HEK293 (cell line): ENCODE data around the gene CDH7.

Source experiments
- CTCF ChIA-PET: fragments of 350-600 bp; formaldehyde crosslinking; extraction: SDS; loops from one replicate; lab custom pipeline; 2021; ENCODE audit warnings: antibody characterized with exemption; lab: Yijun Ruan, JAX
- POLR2A ChIA-PET: fragments of 300-600 bp; formaldehyde crosslinking; extraction: SDS; loops from one replicate; lab custom pipeline; 2020; ENCODE audit warnings: antibody characterized with exemption, inconsistent platforms; lab: Yijun Ruan, JAX
- H3K27ac ChIP-seq: fragments of 200-500 bp; sonication (Bioruptor generic); 2 replicates; pipeline ENCODE4 v1.5.1; 2014; ENCODE audit warnings: low read depth, low read length, control low read depth, inconsistent platforms; ENCODE audit errors: extremely low read depth
- H3K36me3 ChIP-seq, 2 experiments: fragments of 200-500 bp in 1 of 2; sonication (Bioruptor generic) in 1 of 2; 1 replicate in 1 of 2; 2 replicates in 1 of 2; pipeline ENCODE4 v1.5.1; 2014 to 2017; ENCODE audit warnings: inconsistent platforms in 2 of 2, low read length in 2 of 2; ENCODE audit not compliant: control insufficient read depth in 2 of 2, insufficient read depth in 1 of 2
- H3K4me1 ChIP-seq: fragments of 200-500 bp; sonication (Bioruptor generic); 2 replicates; pipeline ENCODE4 v1.5.1; 2014; ENCODE audit warnings: mild to moderate bottlenecking, low read length, inconsistent platforms; ENCODE audit not compliant: control insufficient read depth, insufficient read depth
- H3K4me3 ChIP-seq: 2 replicates; pipeline ENCODE4 v1.5.1; 2011; ENCODE audit warnings: low read depth, mild to moderate bottlenecking, control low read depth, low read length, moderate library complexity
- H3K9me3 ChIP-seq: fragments of 200-500 bp; sonication (Bioruptor generic); 2 replicates; pipeline ENCODE4 v1.5.1; 2014; ENCODE audit warnings: low read depth, low read length, inconsistent platforms; ENCODE audit not compliant: control insufficient read depth, insufficient read depth
- HOXC10 ChIP-seq: sonication (generic); formaldehyde crosslinking; IDR thresholded peaks from 2 replicates; pipeline ENCODE4 v1.8.1; 2023; ENCODE audit warnings: mild to moderate bottlenecking, missing genetic modification reagents
- KLF9 ChIP-seq: fragments of 450-650 bp; formaldehyde crosslinking; IDR thresholded peaks from 2 replicates; pipeline ENCODE4 v1.5.1; 2016; ENCODE audit warnings: missing biosample characterization, missing genetic modification characterization, low read depth
- OVOL3 ChIP-seq: fragments of 450-650 bp; formaldehyde crosslinking; IDR thresholded peaks from 2 replicates; pipeline ENCODE4 v1.5.1; 2016; ENCODE audit warnings: missing biosample characterization, missing genetic modification characterization
- WT1 ChIP-seq: fragments of 450-650 bp; formaldehyde crosslinking; IDR thresholded peaks from 2 replicates; pipeline ENCODE4 v1.5.1; 2016; ENCODE audit warnings: missing biosample characterization, missing genetic modification characterization
- YY1 ChIP-seq: fragments of 450-650 bp; formaldehyde crosslinking; IDR thresholded peaks from 2 replicates; pipeline ENCODE4 v1.5.1; 2018; ENCODE audit warnings: missing biosample characterization, missing genetic modification characterization
- ZNF157 ChIP-seq: fragments of 450-650 bp; formaldehyde crosslinking; IDR thresholded peaks from 2 replicates; pipeline ENCODE4 v1.5.1; 2016; ENCODE audit warnings: missing biosample characterization, missing genetic modification characterization
- ZNF184 ChIP-seq: fragments of 450-650 bp; IDR thresholded peaks from 2 replicates; pipeline ENCODE4 v1.5.1; 2018; ENCODE audit warnings: missing biosample characterization, mild to moderate bottlenecking, missing genetic modification characterization
- ZNF214 ChIP-seq: fragments of 450-650 bp; formaldehyde crosslinking; IDR thresholded peaks from 2 replicates; pipeline ENCODE4 v1.5.1; 2017; ENCODE audit warnings: missing biosample characterization, mild to moderate bottlenecking, missing genetic modification characterization, borderline replicate concordance
- ZNF223 ChIP-seq: fragments of 450-650 bp; formaldehyde crosslinking; IDR thresholded peaks from 2 replicates; pipeline ENCODE4 v1.5.1; 2016; ENCODE audit warnings: missing biosample characterization, missing genetic modification characterization
- ZNF24 ChIP-seq: fragments of 450-650 bp; formaldehyde crosslinking; IDR thresholded peaks from 2 replicates; pipeline ENCODE4 v1.5.1; 2016; ENCODE audit warnings: missing biosample characterization, missing genetic modification characterization
- ZNF335 ChIP-seq: fragments of 450-650 bp; formaldehyde crosslinking; conservative IDR thresholded peaks from 2 replicates; pipeline ENCODE4 v1.5.1; 2016; ENCODE audit warnings: missing biosample characterization, missing genetic modification characterization
- ZNF404 ChIP-seq: fragments of 450-650 bp; formaldehyde crosslinking; IDR thresholded peaks from 2 replicates; pipeline ENCODE4 v1.5.1; 2017; ENCODE audit warnings: missing biosample characterization, missing genetic modification characterization
- ZNF423 ChIP-seq: fragments of 450-650 bp; formaldehyde crosslinking; IDR thresholded peaks from 2 replicates; pipeline ENCODE4 v1.5.1; 2016; ENCODE audit warnings: missing biosample characterization, missing genetic modification characterization
- ZNF521 ChIP-seq: fragments of 450-650 bp; formaldehyde crosslinking; IDR thresholded peaks from 2 replicates; pipeline ENCODE4 v1.5.1; 2017; ENCODE audit warnings: missing biosample characterization, mild to moderate bottlenecking, missing genetic modification characterization
- ZNF561 ChIP-seq: fragments of 450-650 bp; IDR thresholded peaks from 2 replicates; pipeline ENCODE4 v1.5.1; 2018; ENCODE audit warnings: missing biosample characterization, missing genetic modification characterization, borderline replicate concordance
- ZNF707 ChIP-seq: fragments of 450-650 bp; formaldehyde crosslinking; IDR thresholded peaks from 2 replicates; pipeline ENCODE4 v1.5.1; 2016; ENCODE audit warnings: missing biosample characterization, missing genetic modification characterization
- ZNF747 ChIP-seq: fragments of 450-650 bp; formaldehyde crosslinking; IDR thresholded peaks from 2 replicates; pipeline ENCODE4 v1.5.1; 2016; ENCODE audit warnings: missing biosample characterization, missing genetic modification characterization
- ZNF792 ChIP-seq: fragments of 450-650 bp; formaldehyde crosslinking; IDR thresholded peaks from 2 replicates; pipeline ENCODE4 v1.5.1; 2016; ENCODE audit warnings: missing biosample characterization, missing genetic modification characterization
- ZSCAN30 ChIP-seq: fragments of 450-650 bp; IDR thresholded peaks from 2 replicates; pipeline ENCODE4 v1.5.1; 2018; ENCODE audit warnings: missing biosample characterization, mild to moderate bottlenecking, missing genetic modification characterization, moderate library complexity
- TF ChIP-seq, protein P1 (sequence below): fragments of 450-650 bp; formaldehyde crosslinking; IDR thresholded peaks from 2 replicates; pipeline ENCODE4 v1.5.1; 2016; ENCODE audit warnings: missing biosample characterization, missing genetic modification characterization
- TF ChIP-seq, protein P2 (sequence below): IDR thresholded peaks from 2 replicates; pipeline ENCODE4 v1.6.1; 2011; ENCODE audit warnings: mild to moderate bottlenecking, low read depth, low read length, borderline replicate concordance
- TF ChIP-seq, protein P3 (sequence below): fragments of 450-650 bp; formaldehyde crosslinking; IDR thresholded peaks from 2 replicates; pipeline ENCODE4 v1.5.1; 2016; ENCODE audit warnings: missing biosample characterization, missing genetic modification characterization, borderline replicate concordance
- TF ChIP-seq, protein P4 (sequence below): fragments of 450-650 bp; formaldehyde crosslinking; IDR thresholded peaks from 2 replicates; pipeline ENCODE4 v1.5.1; 2016; ENCODE audit warnings: missing biosample characterization, missing genetic modification characterization

The CDH7 gene

DNA sequence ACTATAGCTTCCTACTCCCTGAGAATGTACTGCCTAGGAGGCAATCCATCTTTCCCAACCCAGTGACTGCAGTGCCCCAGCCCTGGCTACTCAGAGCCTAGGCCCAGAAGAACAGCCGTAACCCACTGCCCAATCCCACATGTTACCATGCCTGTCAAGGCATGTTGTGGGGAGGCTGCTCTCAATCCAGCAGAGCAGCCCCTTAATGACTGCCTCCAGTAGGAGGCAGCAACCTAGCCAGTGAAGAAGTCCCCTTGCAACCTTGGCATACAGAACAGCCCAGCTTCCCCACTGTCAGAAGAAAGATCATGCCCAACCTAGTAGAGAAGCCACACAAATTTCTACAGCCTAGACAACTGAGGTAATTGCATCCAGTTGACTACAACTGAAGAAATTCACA lies 44.2 kb upstream of the CDH7 start (continued):
- TF ChIP-seq HOXC10 (CRISPR knock-in tag), result no peak
- TF ChIP-seq, protein P1, sequence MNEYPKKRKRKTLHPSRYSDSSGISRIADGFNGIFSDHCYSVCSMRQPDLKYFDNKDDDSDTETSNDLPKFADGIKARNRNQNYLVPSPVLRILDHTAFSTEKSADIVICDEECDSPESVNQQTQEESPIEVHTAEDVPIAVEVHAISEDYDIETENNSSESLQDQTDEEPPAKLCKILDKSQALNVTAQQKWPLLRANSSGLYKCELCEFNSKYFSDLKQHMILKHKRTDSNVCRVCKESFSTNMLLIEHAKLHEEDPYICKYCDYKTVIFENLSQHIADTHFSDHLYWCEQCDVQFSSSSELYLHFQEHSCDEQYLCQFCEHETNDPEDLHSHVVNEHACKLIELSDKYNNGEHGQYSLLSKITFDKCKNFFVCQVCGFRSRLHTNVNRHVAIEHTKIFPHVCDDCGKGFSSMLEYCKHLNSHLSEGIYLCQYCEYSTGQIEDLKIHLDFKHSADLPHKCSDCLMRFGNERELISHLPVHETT (tag by site-specific recombination), result no peak
- TF ChIP-seq ZNF214 (tag by site-specific recombination), result no peak

DNA sequence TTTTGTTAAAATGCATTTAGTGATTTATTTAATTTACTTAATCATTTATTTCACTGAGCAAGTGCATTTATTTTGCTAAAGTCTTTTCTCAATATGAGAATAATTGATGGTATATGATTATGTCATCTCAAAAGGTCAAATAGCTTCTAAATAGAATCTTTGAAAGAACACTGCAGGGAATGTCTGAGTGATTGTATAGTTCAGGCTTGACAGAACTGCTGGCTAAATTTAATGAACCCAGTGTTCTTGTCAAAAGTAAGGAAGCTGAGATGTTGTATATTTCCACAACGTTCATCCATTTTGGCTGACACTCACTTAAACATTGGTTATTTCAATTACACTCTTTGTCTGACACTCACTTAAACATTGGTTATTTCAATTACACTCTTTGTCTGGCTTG lies 39.3 kb upstream of the CDH7 start:
- H3K36me3 ChIP-seq, result no peaks in the 10 kb centered on the region
- ChIA-PET POLR2A (no interaction called here), CTCF (interaction anchor here (1.3 kb wide), 1 partner anchor 14 kb away, joined by 6 read pairs; no protein-coding TSS in a partner anchor)
- no peak overlapping the region for H3K27ac ChIP-seq
- no peaks in the 10 kb centered on the region for H3K9me3 ChIP-seq
- H3K4me3 ChIP-seq, result no peak overlapping the region
- no peaks in the 10 kb centered on the region for H3K4me1 ChIP-seq
- no peak for TF ChIP-seq ZNF24
- TF ChIP-seq WT1 (tag by site-specific recombination), result no peak
- TF ChIP-seq ZSCAN30 (tag by site-specific recombination), result no peak
- TF ChIP-seq ZNF423 (tag by site-specific recombination), result no peak
- TF ChIP-seq ZNF707 (tag by site-specific recombination), result no peak
- TF ChIP-seq KLF9, result no peak
- TF ChIP-seq YY1 (tag by site-specific recombination), result no peak
- TF ChIP-seq OVOL3 (tag by site-specific recombination), result no peak
- TF ChIP-seq, protein P2, sequence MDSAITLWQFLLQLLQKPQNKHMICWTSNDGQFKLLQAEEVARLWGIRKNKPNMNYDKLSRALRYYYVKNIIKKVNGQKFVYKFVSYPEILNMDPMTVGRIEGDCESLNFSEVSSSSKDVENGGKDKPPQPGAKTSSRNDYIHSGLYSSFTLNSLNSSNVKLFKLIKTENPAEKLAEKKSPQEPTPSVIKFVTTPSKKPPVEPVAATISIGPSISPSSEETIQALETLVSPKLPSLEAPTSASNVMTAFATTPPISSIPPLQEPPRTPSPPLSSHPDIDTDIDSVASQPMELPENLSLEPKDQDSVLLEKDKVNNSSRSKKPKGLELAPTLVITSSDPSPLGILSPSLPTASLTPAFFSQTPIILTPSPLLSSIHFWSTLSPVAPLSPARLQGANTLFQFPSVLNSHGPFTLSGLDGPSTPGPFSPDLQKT, result no peak

DNA sequence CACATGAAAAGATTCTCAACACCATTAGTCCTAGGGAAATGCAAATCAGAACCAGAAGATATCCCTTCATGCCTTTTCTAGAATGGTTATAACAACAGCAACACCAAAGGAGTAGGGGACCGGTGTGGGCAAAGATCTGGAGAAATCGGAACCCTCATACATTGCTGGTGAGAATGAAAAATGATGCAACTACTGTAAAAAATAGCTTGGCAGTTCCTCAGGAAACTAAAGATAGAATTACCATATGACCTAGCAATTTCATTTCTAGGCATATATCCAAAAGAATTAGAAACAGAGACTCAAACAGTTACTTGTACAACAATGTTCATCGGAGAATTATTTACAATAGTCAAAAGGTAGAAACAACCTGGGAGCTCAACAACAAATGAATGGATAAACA lies 29.2 kb upstream of the CDH7 start:
- Histone ChIP-seq H3K9me3 (no peaks in the 10 kb centered on the region), H3K27ac (no peak overlapping the region), H3K36me3 (no peaks in the 10 kb centered on the region), H3K4me1 (no peaks in the 10 kb centered on the region), H3K4me3 (no peak overlapping the region)
- POLR2A ChIA-PET, result no interaction called here
- CTCF ChIA-PET, result no interaction called here
- TF ChIP-seq ZNF24 (no peak), ZNF747 (tag by site-specific recombination) (no peak), ZNF561 (tag by site-specific recombination) (no peak), ZNF335 (tag by site-specific recombination) (no peak), ZNF184 (tag by site-specific recombination) (no peak), ZNF223 (tag by site-specific recombination) (no peak), ZNF404 (tag by site-specific recombination) (no peak), ZNF521 (tag by site-specific recombination) (no peak), ZNF157 (tag by site-specific recombination) (no peak), ZNF792 (tag by site-specific recombination) (no peak)
- TF ChIP-seq, protein P3, sequence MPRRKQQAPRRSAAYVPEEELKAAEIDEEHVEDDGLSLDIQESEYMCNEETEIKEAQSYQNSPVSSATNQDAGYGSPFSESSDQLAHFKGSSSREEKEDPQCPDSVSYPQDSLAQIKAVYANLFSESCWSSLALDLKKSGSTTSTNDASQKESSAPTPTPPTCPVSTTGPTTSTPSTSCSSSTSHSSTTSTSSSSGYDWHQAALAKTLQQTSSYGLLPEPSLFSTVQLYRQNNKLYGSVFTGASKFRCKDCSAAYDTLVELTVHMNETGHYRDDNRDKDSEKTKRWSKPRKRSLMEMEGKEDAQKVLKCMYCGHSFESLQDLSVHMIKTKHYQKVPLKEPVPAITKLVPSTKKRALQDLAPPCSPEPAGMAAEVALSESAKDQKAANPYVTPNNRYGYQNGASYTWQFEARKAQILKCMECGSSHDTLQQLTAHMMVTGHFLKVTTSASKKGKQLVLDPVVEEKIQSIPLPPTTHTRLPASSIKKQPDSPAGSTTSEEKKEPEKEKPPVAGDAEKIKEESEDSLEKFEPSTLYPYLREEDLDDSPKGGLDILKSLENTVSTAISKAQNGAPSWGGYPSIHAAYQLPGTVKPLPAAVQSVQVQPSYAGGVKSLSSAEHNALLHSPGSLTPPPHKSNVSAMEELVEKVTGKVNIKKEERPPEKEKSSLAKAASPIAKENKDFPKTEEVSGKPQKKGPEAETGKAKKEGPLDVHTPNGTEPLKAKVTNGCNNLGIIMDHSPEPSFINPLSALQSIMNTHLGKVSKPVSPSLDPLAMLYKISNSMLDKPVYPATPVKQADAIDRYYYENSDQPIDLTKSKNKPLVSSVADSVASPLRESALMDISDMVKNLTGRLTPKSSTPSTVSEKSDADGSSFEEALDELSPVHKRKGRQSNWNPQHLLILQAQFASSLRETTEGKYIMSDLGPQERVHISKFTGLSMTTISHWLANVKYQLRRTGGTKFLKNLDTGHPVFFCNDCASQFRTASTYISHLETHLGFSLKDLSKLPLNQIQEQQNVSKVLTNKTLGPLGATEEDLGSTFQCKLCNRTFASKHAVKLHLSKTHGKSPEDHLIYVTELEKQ, result no peak
- TF ChIP-seq, protein P4, sequence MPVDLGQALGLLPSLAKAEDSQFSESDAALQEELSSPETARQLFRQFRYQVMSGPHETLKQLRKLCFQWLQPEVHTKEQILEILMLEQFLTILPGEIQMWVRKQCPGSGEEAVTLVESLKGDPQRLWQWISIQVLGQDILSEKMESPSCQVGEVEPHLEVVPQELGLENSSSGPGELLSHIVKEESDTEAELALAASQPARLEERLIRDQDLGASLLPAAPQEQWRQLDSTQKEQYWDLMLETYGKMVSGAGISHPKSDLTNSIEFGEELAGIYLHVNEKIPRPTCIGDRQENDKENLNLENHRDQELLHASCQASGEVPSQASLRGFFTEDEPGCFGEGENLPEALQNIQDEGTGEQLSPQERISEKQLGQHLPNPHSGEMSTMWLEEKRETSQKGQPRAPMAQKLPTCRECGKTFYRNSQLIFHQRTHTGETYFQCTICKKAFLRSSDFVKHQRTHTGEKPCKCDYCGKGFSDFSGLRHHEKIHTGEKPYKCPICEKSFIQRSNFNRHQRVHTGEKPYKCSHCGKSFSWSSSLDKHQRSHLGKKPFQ, result no peak
